ENCODE measurements around the gene GPLD1. TPM values are rescaled to one million over a fixed set of nuclear protein-coding genes. Genes with fewer than 3 reads are reported as not detected.

GPLD1 gene
- total and polyA plus RNA-seq, 2 donors (not counting 1 experiment from before 2014, with no cell fraction given), result under 0.01 to 0.07 TPM

GRCh38 chr6:24493945-24494820, 4.8 kb upstream of the GPLD1 start:
- no peaks in the 10 kb centered on the region for H4K20me1 ChIP-seq (ENCODE audit: control insufficient read depth, extremely low read depth, insufficient read depth, low read length)
- H3K4me1 ChIP-seq (ENCODE audit: control insufficient read depth, extremely low read depth, insufficient read depth, low read length), result no peaks in the 10 kb centered on the region
- H3K36me3 ChIP-seq (ENCODE audit: control insufficient read depth, insufficient read depth, low read length), result no peaks in the 10 kb centered on the region
- no peak overlapping the region for H3K9ac ChIP-seq (ENCODE audit: insufficient read depth, low read length)
- H3K27me3 ChIP-seq (ENCODE audit: control insufficient read depth, insufficient read depth, low read length), result peaks cover 3% of the 10 kb centered on the region
- no peaks in the 10 kb centered on the region for H3K79me2 ChIP-seq (ENCODE audit: control insufficient read depth, insufficient read depth, low read length)
- H3K4me2 ChIP-seq (ENCODE audit: extremely low read depth, insufficient read depth, low read length), result peak overlapping the region; percentile 79
- DNase-seq (ENCODE audit: low read depth in 2 of 2), result no peak
- no peaks in the 10 kb centered on the region for H3K9me3 ChIP-seq (ENCODE audit: control insufficient read depth, insufficient read depth, low read depth, low read length)
- no peak overlapping the region for H3K27ac ChIP-seq (ENCODE audit: insufficient read depth, low read length)
- H3K4me3 ChIP-seq (replicated peaks in 1 of 4; ENCODE audit: control extremely low read depth in 1 of 4, insufficient read depth in 1 of 4, low read depth in 3 of 4, low read length in 4 of 4), result peak overlapping the region; percentile 31 to 54 (median 38)
- TF ChIP-seq CTCF (conservative IDR thresholded peaks at IDR 0.05 in 1 of 2, IDR thresholded peaks at IDR 0.05 in 1 of 2; ENCODE audit: low read depth in 1 of 2, low read length in 2 of 2), result no peak
- no peak for TF ChIP-seq EZH2 (IDR thresholded peaks at IDR 0.05; ENCODE audit: low read length, missing control alignments)
- H2AFZ ChIP-seq (ENCODE audit: low read length), result no peak overlapping the region

- peaks cover 3% of the 10 kb centered on the region for H3K27me3 ChIP-seq (ENCODE audit: control insufficient read depth, insufficient read depth, low read length)
- no peaks in the 10 kb centered on the region for H3K9me3 ChIP-seq (ENCODE audit: control insufficient read depth, insufficient read depth, low read depth, low read length)
- H3K36me3 ChIP-seq (ENCODE audit: control insufficient read depth, insufficient read depth, low read length), result no peaks in the 10 kb centered on the region
- H3K79me2 ChIP-seq (ENCODE audit: control insufficient read depth, insufficient read depth, low read length), result no peaks in the 10 kb centered on the region
- no peak overlapping the region for H3K27ac ChIP-seq (ENCODE audit: insufficient read depth, low read length)
- no peak overlapping the region for H2AFZ ChIP-seq (ENCODE audit: low read length)
- H4K20me1 ChIP-seq (ENCODE audit: control insufficient read depth, extremely low read depth, insufficient read depth, low read length), result no peaks in the 10 kb centered on the region
- no peak for TF ChIP-seq EZH2 (IDR thresholded peaks at IDR 0.05; ENCODE audit: low read length, missing control alignments)
- peak; percentile 15 to 40 for TF ChIP-seq CTCF (conservative IDR thresholded peaks at IDR 0.05 in 1 of 2, IDR thresholded peaks at IDR 0.05 in 1 of 2; ENCODE audit: low read depth in 1 of 2, low read length in 2 of 2)
- H3K4me2 ChIP-seq (ENCODE audit: extremely low read depth, insufficient read depth, low read length), result no peak overlapping the region
- H3K4me1 ChIP-seq (ENCODE audit: control insufficient read depth, extremely low read depth, insufficient read depth, low read length), result no peaks in the 10 kb centered on the region
- no peak overlapping the region for H3K4me3 ChIP-seq (replicated peaks in 1 of 4; ENCODE audit: control extremely low read depth in 1 of 4, insufficient read depth in 1 of 4, low read depth in 3 of 4, low read length in 4 of 4)
- peak in 1 of 2 donors; percentile 16 for DNase-seq (ENCODE audit: low read depth in 2 of 2)
- H3K9ac ChIP-seq (ENCODE audit: insufficient read depth, low read length), result no peak overlapping the region
Observed at GRCh38 chr6:24492475-24492874, 3.1 kb upstream of the GPLD1 start.

GRCh38 chr6:24490948-24491347, 1.6 kb upstream of the GPLD1 start:
- Histone ChIP-seq H3K27me3 (ENCODE audit: control insufficient read depth, insufficient read depth, low read length) (peaks cover 3% of the 10 kb centered on the region), H3K4me2 (ENCODE audit: extremely low read depth, insufficient read depth, low read length) (no peak overlapping the region), H4K20me1 (ENCODE audit: control insufficient read depth, extremely low read depth, insufficient read depth, low read length) (no peaks in the 10 kb centered on the region), H3K4me3 (replicated peaks in 1 of 4; ENCODE audit: control extremely low read depth in 1 of 4, insufficient read depth in 1 of 4, low read depth in 3 of 4, low read length in 4 of 4) (no peak overlapping the region), H3K79me2 (ENCODE audit: control insufficient read depth, insufficient read depth, low read length) (no peaks in the 10 kb centered on the region), H3K9me3 (ENCODE audit: control insufficient read depth, insufficient read depth, low read depth, low read length) (no peaks in the 10 kb centered on the region), H3K4me1 (ENCODE audit: control insufficient read depth, extremely low read depth, insufficient read depth, low read length) (no peaks in the 10 kb centered on the region), H3K36me3 (ENCODE audit: control insufficient read depth, insufficient read depth, low read length) (no peaks in the 10 kb centered on the region), H3K9ac (ENCODE audit: insufficient read depth, low read length) (no peak overlapping the region), H2AFZ (ENCODE audit: low read length) (no peak overlapping the region), H3K27ac (ENCODE audit: insufficient read depth, low read length) (no peak overlapping the region)
- TF ChIP-seq CTCF (conservative IDR thresholded peaks at IDR 0.05 in 1 of 2, IDR thresholded peaks at IDR 0.05 in 1 of 2; ENCODE audit: low read depth in 1 of 2, low read length in 2 of 2) (no peak), EZH2 (IDR thresholded peaks at IDR 0.05; ENCODE audit: low read length, missing control alignments) (no peak)
- no peak for DNase-seq (ENCODE audit: low read depth in 2 of 2)
